ENCODE data around the gene KCTD18.

Gene KCTD18

GRCh38 chr2:200454927-200455801 is 54.7 kb downstream of the KCTD18 start:
- DNase-seq (ENCODE audit: low read depth), result no peak

- no peak for DNase-seq (ENCODE audit: low read depth)
Measured at GRCh38 chr2:200453853-200454534, 55.9 kb downstream of the KCTD18 start.

- no peak for DNase-seq (ENCODE audit: low read depth)
Measured at GRCh38 chr2:200453142-200453852, 56.6 kb downstream of the KCTD18 start.

DNA sequence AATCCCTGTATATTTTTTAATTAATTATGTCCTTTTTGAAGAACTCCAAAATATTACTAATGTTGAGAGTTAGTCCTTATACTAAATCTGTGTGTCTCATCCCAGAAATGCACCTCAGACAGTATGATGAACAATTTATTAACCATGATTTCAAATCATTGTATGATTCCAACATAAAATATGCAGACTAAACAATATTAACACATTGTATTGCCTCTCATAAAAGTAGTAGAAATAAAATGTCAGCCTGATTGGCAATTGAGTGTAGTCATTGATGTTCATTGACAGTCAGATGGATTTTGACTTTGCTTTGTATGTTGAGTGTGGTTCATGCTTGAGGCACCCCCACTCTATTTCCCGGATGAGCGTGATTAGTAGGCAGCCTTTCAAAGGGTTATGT is 57.5 kb downstream of the KCTD18 start:
- DNase-seq (ENCODE audit: low read depth), result no peak

DNA sequence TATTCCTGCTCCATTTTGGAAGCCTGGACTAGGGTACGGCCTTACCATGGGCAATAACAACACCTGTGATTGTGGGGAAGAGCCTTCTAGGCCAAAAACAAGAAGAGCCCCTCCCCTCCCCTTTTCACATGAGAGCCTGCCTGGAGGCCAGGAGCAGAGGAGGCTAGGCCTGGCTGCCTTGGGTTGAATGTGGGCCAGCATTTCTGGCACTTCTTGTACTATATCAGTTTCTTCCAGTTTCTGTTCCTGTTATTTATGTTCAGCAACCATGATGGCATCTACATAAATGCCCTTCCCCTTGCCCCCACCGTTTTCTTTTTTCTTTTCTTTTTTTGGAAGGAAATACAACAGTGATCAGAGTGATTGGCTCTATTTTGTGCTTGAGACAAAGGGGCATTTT is 58.4 kb downstream of the KCTD18 start:
- DNase-seq (ENCODE audit: low read depth), result no peak

DNA sequence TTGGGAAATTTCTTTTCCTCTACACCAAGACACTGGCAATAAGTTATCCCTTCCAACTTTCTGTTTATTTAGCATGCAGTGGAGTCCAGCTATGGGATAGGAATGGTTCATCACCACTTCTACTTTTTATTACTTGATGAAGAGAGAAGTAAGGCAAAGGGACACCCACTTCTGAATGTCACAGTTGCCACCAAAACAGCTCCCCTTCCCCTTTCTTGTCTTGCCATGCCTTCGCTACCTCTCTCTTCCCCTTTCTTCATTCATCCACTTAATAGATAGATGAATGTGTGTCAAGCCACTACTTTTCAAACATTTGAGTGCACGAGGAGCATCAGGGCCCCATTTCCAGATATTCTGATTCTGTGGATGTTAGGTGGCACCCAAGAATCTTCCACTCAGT is 59.6 kb downstream of the KCTD18 start:
- DNase-seq (ENCODE audit: low read depth), result no peak

GRCh38 chr2:200449149-200449548 is 60.7 kb downstream of the KCTD18 start:
- DNase-seq (ENCODE audit: low read depth), result no peak

DNA sequence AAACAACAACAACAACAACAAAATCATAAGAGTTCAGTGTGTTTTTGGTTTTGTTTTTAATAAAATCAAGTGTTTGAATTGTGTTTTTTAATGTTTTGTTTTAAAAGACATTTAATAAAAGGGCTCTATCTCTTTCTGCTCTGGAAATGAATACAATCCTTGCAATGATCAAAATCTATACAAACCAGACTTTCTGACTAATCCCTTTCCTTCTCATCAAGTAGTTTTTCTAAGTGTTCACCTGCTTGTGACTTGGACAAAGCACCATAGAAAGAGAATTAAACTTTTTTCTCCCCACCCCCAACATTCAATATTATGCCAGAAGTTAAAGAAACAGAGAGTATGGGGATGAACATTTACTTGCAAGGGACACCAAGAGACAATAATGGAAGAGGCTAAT is 61.4 kb downstream of the KCTD18 start:
- no peak for DNase-seq (ENCODE audit: low read depth)

DNA sequence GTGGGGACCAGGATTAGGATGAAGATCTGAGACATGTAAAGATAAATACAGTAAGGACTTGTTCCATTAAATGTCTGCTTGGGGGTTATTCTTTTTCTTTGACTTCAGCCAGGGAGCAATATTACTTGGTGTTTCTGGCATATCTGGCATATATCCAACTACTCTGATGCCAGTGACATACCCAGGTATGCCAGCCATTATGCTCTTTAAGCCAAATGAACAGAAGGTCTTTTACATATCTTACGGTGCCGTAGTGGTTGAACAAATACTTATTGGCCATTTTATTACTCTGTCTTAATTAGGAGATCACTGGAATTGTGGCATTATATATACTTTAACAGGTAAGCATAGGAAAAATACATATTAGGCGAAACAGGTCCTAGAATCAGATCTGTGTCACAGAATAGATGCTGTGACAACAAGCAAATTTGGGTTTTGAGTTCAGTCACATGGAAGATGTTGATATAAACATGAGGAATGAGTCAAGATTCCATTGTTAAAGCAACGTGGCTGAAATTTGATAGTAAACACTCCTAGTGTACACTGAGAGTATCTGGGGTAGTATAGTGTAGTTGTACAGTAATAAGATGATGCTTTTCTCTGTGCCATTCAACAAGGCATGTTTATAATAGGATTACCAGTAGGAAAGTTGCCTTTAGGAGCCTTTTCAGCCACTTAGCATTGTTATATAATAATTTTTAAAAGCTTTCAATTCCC is 62.6 kb downstream of the KCTD18 start:
- DNase-seq (ENCODE audit: low read depth), result no peak

GRCh38 chr2:200446612-200447011 is 63.3 kb downstream of the KCTD18 start:
- no peak for DNase-seq (ENCODE audit: low read depth)

GRCh38 chr2:200445284-200445683 is 64.6 kb downstream of the KCTD18 start:
- DNase-seq (ENCODE audit: low read depth), result no peak

DNA sequence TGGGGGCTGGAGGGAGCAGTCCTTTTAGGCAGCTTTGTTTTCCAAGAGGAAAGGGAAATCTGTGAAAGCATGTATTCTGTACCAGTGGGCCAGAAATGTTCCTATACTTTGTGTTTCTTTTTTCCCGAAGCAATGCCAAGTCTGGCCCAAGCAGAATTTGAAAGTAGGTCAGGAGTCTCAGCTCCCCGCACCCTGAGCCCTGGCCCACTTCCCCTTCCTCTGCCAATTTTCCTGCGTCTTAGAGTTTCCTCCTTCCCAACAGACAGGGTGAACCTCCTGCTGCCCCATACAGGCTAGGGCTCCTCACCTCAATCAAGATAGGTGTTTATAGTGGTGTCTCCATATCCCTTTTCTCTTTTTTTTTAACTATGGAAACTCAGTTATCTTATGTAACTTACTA is 65.3 kb downstream of the KCTD18 start:
- DNase-seq (ENCODE audit: low read depth), result no peak

DNA sequence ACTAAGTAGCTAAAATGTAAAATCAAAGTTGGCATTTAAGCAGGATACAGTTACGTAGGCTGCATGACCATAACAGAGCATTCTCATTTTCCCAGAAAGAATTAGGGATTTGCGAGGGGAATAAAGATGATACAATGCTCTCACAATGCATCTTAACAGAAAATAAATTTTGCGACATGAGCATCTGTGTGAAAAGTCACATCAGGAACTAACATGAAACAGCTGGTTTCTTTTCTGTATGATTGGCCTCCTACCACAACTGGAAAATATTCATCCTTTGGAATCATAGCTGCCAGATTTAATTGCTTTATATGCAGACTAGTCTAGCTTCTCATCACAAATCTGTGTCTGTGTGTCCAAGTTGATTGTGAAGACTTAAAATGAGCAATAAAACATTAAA is 66.0 kb downstream of the KCTD18 start:
- no peak for DNase-seq (ENCODE audit: low read depth)

DNA sequence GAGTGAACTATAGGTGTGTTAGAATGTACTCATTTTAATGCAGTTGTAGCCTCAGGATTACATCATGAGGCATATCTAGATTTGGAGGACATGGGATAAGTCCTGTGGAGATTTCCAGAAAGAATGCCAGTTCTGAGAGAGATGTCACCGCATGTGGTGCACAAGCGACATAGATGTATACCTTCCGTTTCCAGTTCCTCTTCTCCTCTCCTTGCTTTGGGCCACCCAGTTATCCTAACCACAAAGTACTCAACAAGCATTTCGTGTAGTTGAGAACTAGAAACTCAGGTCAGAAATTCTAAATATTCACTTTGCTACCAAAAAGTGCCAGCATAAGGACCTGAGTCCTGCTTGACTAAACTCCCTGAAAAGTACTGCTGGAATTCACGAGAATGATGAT is 66.5 kb downstream of the KCTD18 start:
- DNase-seq (ENCODE audit: low read depth), result no peak

GRCh38 chr2:200442471-200442870 is 67.4 kb downstream of the KCTD18 start:
- DNase-seq (ENCODE audit: low read depth), result no peak

- DNase-seq (ENCODE audit: low read depth), result no peak
Measured at GRCh38 chr2:200439981-200440380, 69.9 kb downstream of the KCTD18 start.

All from stimulated activated CD4-positive, alpha-beta T cell treated with anti-CD3 and anti-CD28 coated beads, Interleukin-2, amount 100 ng/mL, for 4 hours (primary cell).